HepG2 (cell line): Measurements from ENCODE around the gene WDR47. TPM values are rescaled to one million over a fixed set of nuclear protein-coding genes. Genes with fewer than 3 reads are reported as not detected.

Source experiments
- BCLAF1 ChIP-seq: fragments of 450-650 bp; IDR thresholded peaks from 2 replicates; pipeline ENCODE4 v1.6.1; 2017; ENCODE audit warnings: mild to moderate bottlenecking
- CCAR2 ChIP-seq: fragments of 200-400 bp; formaldehyde crosslinking; optimal IDR thresholded peaks from 2 replicates; pipeline ENCODE3; 2018; ENCODE audit warnings: low read depth, mild to moderate bottlenecking, low read length, moderate library complexity
- DNMT3B ChIP-seq: conservative IDR thresholded peaks from 2 replicates; pipeline ENCODE4 v1.6.1; 2016; ENCODE audit warnings: missing biosample characterization, control low read depth
- HMGXB4 ChIP-seq, 2 experiments: sonication (generic) in 1 of 2; formaldehyde crosslinking in 1 of 2; IDR thresholded peaks; 2 replicates each; pipeline versions ENCODE4 v1.4.0 to v1.6.1; 2018 to 2020; ENCODE audit warnings: missing genetic modification reagents in 2 of 2, borderline replicate concordance in 1 of 2, low read depth in 1 of 2, mild to moderate bottlenecking in 1 of 2, missing biosample characterization in 1 of 2
- JDP2 ChIP-seq: sonication (generic); formaldehyde crosslinking; IDR thresholded peaks from 2 replicates; pipeline ENCODE4 v1.8.1; 2022; ENCODE audit warnings: missing genetic modification reagents, borderline replicate concordance
- KDM6A ChIP-seq: IDR thresholded peaks from 2 replicates; pipeline ENCODE4 v1.6.1; 2016; ENCODE audit warnings: low read depth
- NR2C2 ChIP-seq: sonication (generic); formaldehyde crosslinking; IDR thresholded peaks from 2 replicates; pipeline ENCODE4 v1.4.0; 2020; ENCODE audit warnings: missing genetic modification reagents, mild to moderate bottlenecking, moderate library complexity, borderline replicate concordance
- POLR2G ChIP-seq: fragments of 200-400 bp; formaldehyde crosslinking; IDR thresholded peaks from 2 replicates; pipeline ENCODE4 v1.6.1; 2018; ENCODE audit warnings: mild to moderate bottlenecking, low read depth, low read length, moderate library complexity
- REL ChIP-seq: sonication (generic); formaldehyde crosslinking; conservative IDR thresholded peaks from 2 replicates; pipeline ENCODE4 v1.8.0; 2022; ENCODE audit warnings: mild to moderate bottlenecking, missing genetic modification reagents, moderate library complexity
- SIX1 ChIP-seq: sonication (generic); formaldehyde crosslinking; IDR thresholded peaks from 2 replicates; pipeline ENCODE4 v1.4.0; 2020; ENCODE audit warnings: missing genetic modification reagents, borderline replicate concordance
- SNAPC2 ChIP-seq: sonication (generic); formaldehyde crosslinking; IDR thresholded peaks from 2 replicates; pipeline ENCODE4 v1.8.1; 2022; ENCODE audit warnings: mild to moderate bottlenecking, missing genetic modification reagents
- SRY ChIP-seq: sonication (generic); formaldehyde crosslinking; IDR thresholded peaks from 2 replicates; pipeline ENCODE4 v1.8.0; 2022; ENCODE audit warnings: mild to moderate bottlenecking, missing genetic modification reagents
- TEF ChIP-seq: sonication (generic); formaldehyde crosslinking; IDR thresholded peaks from 2 replicates; pipeline ENCODE4 v1.5.0; 2020; ENCODE audit warnings: missing genetic modification reagents
- THAP8 ChIP-seq: sonication (generic); formaldehyde crosslinking; IDR thresholded peaks from 2 replicates; pipeline ENCODE4 v1.5.1; 2020; ENCODE audit warnings: missing genetic modification reagents, mild to moderate bottlenecking, borderline replicate concordance
- TIGD3 ChIP-seq: sonication (generic); formaldehyde crosslinking; IDR thresholded peaks from 2 replicates; pipeline ENCODE4 v1.5.1; 2020; ENCODE audit warnings: mild to moderate bottlenecking, missing genetic modification reagents, borderline replicate concordance
- YY1 ChIP-seq: IDR thresholded peaks from 2 replicates; pipeline ENCODE4 v1.6.1; 2011; ENCODE audit warnings: low read length, low read depth, moderate library complexity, mild to moderate bottlenecking; ENCODE audit not compliant: insufficient read depth, insufficient replicate concordance
- ZNF234 ChIP-seq: sonication (generic); formaldehyde crosslinking; conservative IDR thresholded peaks from 2 replicates; pipeline ENCODE4 v1.5.1; 2020; ENCODE audit warnings: mild to moderate bottlenecking, missing genetic modification reagents
- polyA plus RNA-seq, 8 experiments: library from polyadenylated mRNA; depleted of rRNA in 3 of 8; stranded (reverse) in 7 of 8; unstranded in 1 of 8; fragments of >200 nt; fragmentation: Illumina TruSeq in 4 of 8; extraction: Trizol in 4 of 8; gene quantifications; 2 replicates each; pipeline versions ENCODE4 v1.2.1 to v1.2.3, GENCODE V29; 2011 to 2016; ENCODE audit warnings: low read depth in 4 of 8, missing spikeins in 1 of 8, mixed read lengths in 1 of 8; ENCODE audit not compliant: insufficient read depth in 1 of 8
- total RNA-seq, 5 experiments: library from RNA; depleted of rRNA; stranded (reverse); fragments of >200 nt; fragmentation: Illumina TruSeq; extraction: Trizol; gene quantifications; 2 replicates each; pipeline ENCODE4 v1.2.3, GENCODE V29; 2016; ENCODE audit warnings: low read depth in 1 of 5

Gene WDR47
- total and polyA plus RNA-seq, 2 of the 13 experiments (the other 11 are each of a cell fraction or from before 2014, with no cell fraction given): 4.3 to 5.9 TPM

GRCh38 chr1:109090196-109091077 lies 48.5 kb upstream of the WDR47 start, which contains the start of gene TMEM167B (continued):
- TF ChIP-seq YY1: peak; percentile 89
- TF ChIP-seq SIX1 (CRISPR knock-in tag): no peak
- peak; percentile 95 to 98 for TF ChIP-seq HMGXB4 (CRISPR knock-in tag; IDR thresholded peaks at IDR 0.05; ENCODE audit: borderline replicate concordance in 1 of 2, low read depth in 1 of 2)
- TF ChIP-seq CCAR2: no peak
- TF ChIP-seq POLR2G: peak; percentile 83
- TF ChIP-seq TIGD3 (CRISPR knock-in tag): no peak
- TF ChIP-seq DNMT3B (CRISPR knock-in tag): peak; percentile 70
- no peak for TF ChIP-seq BCLAF1
- TF ChIP-seq THAP8 (CRISPR knock-in tag): peak; percentile 87
- TF ChIP-seq NR2C2 (CRISPR knock-in tag): peak; percentile 83; the same call in 1 of the 2 replicates
- TF ChIP-seq ZNF234 (CRISPR knock-in tag): no peak
- TF ChIP-seq SNAPC2: no peak
- TF ChIP-seq REL (CRISPR knock-in tag): no peak
- no peak for TF ChIP-seq JDP2 (CRISPR knock-in tag)
- no peak for TF ChIP-seq SRY (CRISPR knock-in tag)
- TF ChIP-seq TEF: no peak
- no peak for TF ChIP-seq KDM6A (CRISPR knock-in tag)
